Measurements from ENCODE around the gene THG1L.
"Not testable (repeated sequence)": the region's sequence is repeated elsewhere in the genome, so short reads cannot be mapped to it uniquely, and the experiment has no call there.

Gene THG1L

DNA sequence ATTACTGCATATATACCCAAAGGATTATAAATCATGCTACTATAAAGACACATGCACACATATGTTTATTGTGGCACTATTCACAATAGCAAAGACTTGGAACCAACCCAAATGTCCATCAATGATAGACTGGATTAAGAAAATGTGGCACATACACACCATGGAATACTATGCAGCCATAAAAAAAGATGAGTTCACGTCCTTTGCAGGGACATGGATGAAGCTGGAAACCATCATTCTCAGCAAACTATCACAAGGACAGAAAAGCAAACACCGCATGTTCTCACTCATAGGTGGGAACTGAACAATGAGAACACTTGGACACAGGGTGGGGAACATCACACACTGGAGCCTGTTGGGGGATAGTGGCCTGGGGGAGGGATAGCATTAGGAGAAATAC, 4.6 kb upstream of the THG1L start:
- not testable (repeated sequence) for DNase-seq (ENCODE audit: low read depth in 2 of 2, low spot score in 1 of 2)

DNA sequence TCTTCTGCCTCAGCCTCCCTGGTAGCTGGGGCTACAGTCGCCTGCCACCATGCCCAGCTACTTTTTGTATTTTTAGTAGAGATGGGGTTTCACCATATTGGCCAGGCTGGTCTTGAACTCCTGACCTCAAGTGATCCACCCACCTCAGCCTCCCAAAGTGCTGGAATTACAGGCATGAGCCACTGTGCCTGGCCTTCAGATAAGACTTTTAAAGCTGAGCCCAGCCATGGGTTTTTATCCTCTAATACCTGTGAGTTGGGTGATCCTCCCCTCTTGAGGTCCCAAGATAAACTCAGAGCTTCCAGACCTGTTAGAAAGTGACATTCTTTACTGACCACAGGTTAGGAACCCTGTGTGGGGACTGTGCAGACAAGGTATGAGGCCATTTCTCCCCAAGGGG, 3.4 kb upstream of the THG1L start:
- not testable (repeated sequence) for DNase-seq (ENCODE audit: low read depth in 2 of 2, low spot score in 1 of 2)

GRCh38 chr5:157729858-157730257, 1.4 kb upstream of the THG1L start:
- DNase-seq (ENCODE audit: low read depth in 2 of 2, low spot score in 1 of 2): no peak

- no peak for DNase-seq (ENCODE audit: low read depth in 2 of 2, low spot score in 1 of 2)
Measured at GRCh38 chr5:157730900-157731271, 334 bp upstream of the THG1L start.

DNA sequence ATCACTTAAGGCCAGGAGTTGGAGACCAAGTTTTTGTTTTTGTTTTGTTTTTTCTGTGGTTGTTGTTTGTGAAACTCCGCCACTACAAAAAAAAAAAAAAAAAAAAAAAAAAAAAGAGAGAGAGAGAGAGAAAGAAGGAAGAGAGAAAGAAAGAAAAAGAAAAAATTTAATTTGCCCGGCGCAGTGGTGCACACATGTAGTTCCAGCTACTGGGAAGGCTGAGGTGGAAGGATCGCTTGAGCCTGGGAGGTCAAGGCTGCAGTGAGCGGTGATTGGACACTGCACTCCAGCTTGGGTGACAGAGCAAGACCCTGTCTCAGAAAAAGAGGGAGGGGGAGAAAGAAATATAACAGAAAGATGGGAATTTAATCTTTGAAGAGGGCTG, 902 bp downstream of the THG1L start:
- no peak for DNase-seq (ENCODE audit: low read depth in 2 of 2, low spot score in 1 of 2)

DNA sequence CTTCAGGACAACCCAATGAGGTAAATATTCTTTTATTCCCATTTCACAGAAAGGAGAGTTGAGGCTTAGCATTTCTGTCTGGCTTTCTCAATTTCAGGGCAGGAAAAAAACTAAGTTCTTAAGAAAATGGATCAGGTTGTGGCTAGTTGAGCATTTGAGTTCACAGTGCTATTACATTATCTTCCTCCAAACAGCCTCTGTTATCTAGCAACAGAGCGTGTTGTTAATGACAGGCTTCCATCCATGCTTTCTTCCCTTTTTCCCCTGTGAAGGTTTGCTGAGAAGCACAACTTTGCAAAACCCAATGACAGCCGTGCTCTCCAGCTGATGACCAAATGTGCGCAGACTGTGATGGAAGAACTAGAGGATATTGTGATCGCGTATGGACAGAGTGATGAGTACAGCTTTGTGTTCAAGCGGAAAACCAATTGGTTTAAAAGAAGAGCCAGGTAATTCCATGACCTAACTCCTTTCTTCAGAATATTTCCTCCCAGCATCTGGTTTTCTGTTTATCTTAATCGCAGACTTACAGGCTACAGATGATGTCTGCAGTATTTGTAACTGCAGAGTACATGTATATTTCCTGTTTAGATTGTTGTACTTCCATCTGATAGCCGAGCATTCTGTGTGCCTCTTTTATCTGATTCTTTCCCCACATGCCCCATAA, 1.5 kb downstream of the THG1L start:
- DNase-seq (ENCODE audit: low read depth in 2 of 2, low spot score in 1 of 2): no peak

DNA sequence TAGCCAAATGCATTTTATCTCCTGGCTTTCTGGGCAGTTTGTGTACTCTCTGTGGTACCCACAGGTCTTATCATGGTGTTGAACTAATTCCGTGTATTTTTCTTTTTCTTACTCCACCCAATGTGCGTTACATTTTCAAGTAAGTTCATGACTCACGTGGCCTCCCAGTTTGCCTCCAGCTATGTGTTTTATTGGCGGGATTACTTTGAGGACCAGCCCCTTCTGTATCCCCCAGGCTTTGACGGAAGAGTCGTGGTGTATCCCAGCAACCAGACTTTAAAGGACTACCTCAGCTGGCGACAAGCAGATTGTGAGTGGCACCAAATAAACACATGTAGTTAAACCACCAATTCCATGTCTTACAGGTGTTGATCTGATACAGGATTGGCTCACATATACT, 3.2 kb downstream of the THG1L start:
- DNase-seq (ENCODE audit: low read depth in 2 of 2, low spot score in 1 of 2): no peak

DNA sequence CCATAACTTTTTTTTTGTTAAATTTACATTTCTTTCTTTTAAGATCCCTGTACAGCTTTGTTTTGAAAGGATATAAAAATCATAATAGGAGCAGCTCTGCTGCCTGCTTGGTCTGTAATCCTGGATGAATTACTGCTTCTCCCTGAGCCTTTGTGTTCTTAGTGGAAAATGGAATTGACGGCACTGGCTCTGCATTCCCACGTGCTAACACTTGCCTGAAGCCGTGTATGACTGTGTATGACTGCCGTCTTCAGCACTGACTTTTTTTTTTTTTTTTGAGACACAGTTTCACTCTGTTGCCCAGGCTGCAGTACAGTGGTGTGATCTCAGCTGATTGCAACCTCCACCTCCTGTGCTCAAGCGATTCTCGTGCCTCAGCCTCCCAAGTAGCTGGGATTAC, 4.8 kb downstream of the THG1L start:
- DNase-seq (ENCODE audit: low read depth in 2 of 2, low spot score in 1 of 2): no peak

GRCh38 chr5:157739388-157740228, 8.4 kb downstream of the THG1L start:
- DNase-seq (ENCODE audit: low read depth in 2 of 2, low spot score in 1 of 2): no peak

- no peak for DNase-seq (ENCODE audit: low read depth in 2 of 2, low spot score in 1 of 2)
Measured at GRCh38 chr5:157740229-157740610, 9.0 kb downstream of the THG1L start.

DNA sequence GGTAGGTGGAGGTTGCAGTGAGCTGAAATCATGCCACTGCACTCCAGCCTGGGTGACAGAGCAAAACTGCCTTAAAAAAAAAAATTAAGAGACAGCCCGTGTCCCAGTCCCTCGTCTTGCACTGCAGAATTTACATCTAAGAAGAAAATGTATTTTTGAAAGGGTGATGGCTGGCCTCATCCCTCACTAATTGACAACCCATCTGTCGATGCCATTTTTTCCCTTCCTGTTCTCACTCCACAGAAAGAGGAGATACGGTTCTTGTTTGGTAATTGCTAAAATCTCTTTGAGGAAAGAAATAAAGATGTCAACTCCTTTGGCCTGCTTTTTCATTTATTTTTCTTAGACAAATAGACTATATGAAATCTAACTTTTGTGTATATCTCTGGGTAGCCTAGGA, 9.9 kb downstream of the THG1L start:
- DNase-seq (ENCODE audit: low read depth in 2 of 2, low spot score in 1 of 2): no peak

GRCh38 chr5:157743163-157744050, 12.2 kb downstream of the THG1L start, which contains the start of gene LSM11:
LSM11 (plus strand) TSS chr5:157743712; CDS start chr5:157743751, 39 bp downstream.
- peak; percentile 72 to 81 for DNase-seq (ENCODE audit: low read depth in 2 of 2, low spot score in 1 of 2)

DNA sequence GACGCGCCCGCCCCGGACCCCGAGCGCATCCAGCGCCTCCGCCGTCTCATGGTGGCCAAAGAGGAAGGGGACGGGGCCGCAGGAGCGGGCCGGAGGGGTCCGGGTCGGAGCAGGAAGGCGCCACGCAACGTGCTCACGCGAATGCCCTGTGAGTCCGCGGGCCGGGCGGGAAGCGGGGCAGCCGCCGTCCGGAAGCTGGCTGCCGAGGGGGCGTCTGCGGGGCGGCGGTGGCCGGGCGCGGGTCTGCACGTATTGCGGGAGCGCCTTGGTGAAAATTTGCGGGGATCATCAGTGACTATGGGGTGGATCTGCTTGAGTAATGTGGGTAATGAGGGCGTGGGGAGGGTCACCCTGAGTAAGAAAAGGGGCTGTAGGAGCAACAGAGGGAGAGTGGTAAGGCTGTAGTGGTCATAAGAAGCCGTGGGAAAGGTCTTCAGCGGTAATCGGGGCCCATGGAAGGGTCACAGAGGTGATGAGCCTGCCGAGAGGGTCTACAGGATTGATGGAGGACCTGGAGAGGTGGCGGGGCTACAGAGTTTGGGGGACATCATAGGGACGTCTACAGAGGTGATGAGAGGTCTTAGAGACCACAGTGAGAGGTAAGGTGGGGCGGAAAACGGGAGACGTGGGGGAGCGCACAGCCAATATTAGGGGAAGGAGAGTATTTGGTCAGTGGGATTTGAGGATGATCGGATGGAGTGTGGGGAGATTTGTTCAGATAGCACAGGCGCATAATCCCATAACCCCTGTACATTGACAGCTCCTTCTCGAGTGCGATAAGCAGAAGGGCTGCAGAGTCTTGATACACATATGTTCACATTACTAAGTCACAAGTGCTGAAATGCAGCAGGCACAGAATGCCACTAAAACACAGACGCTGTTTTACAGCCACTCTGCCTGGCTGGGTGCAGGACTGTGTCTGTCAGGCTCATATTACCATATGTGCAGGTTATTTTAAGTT, 13.1 kb downstream of the THG1L start:
- no peak for DNase-seq (ENCODE audit: low read depth in 2 of 2, low spot score in 1 of 2)

DNA sequence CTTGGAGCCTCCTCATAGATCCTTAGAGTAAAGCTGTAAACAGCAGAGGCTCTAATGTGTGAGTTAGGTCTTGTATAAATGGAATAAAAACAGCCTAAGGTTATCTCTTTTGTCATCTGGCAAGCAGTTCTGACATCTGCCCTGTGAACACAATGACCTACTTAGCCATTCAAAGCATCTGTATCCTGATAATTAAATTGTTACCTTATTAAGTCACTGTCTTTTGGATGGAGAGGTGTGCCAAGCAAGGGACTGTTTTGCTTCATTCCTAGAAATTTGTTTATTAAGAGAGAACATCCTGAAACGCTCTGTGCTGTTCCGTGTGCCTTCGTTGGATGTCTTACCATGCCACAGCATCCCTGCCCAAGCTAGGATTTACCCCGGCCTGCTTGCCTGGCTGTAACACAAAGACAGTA, 13.8 kb downstream of the THG1L start:
- no peak for DNase-seq (ENCODE audit: low read depth in 2 of 2, low spot score in 1 of 2)

DNA sequence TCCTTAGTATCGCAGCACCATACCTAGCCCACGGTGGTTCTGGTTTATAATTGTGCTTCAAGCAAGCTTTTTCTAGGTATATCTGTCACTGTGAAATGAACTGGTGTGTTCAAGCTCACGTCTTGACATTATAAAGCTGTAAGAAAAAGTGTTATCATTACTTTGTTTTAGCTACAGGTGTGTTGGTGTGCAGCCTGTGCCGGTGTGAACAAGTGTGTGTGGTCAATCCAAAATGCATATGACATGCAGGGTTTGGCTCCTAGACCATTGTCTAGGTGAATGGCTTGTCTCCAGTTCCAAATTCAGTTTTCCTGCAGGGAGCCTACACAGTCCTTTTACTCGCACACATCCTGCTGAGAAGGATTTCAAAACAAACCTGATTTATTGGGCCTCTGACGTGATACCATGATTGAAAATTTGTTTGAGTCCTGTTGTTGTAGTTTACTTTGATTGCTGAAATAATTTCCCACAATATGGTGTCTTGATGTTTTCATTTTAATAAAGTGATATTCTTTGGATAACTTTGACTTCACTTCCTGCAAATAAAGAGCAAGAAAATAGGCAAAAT, 16.0 kb downstream of the THG1L start:
- DNase-seq (ENCODE audit: low read depth in 2 of 2, low spot score in 1 of 2): no peak

GRCh38 chr5:157747766-157748700, 16.8 kb downstream of the THG1L start:
- DNase-seq (ENCODE audit: low read depth in 2 of 2, low spot score in 1 of 2): no peak

DNA sequence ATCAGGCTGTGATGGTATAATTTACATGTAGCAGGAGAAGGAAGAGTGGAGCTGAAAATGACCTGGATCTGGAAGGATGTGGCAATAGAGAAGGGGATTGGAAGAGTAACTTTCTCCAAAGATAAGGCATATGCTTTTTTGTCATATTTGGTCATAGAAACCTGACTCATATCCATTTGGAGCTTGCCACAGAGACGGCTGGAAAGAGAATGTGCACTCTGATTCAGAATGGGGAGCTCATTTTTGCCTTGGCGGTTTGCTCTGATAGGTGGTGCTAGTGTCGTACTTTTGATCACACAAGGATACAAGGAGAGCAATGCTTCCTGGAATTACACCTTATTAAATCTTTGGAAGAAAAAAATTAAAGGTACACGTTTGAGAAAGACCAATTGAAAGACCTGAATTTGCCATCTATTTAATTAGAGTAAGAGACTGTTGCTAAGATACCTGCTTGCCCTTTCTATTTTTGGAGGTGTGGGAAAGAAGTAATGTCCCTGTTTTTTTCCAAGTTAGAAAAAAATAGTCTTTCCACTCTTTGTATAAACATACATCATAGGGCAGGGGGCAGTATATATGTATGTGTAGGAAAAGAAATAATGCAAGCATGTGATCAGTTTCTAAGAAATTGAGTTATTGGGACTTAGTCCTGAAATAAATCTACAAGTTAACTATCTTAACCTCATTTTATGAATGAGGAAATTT, 17.7 kb downstream of the THG1L start:
- DNase-seq (ENCODE audit: low read depth in 2 of 2, low spot score in 1 of 2): no peak

DNA sequence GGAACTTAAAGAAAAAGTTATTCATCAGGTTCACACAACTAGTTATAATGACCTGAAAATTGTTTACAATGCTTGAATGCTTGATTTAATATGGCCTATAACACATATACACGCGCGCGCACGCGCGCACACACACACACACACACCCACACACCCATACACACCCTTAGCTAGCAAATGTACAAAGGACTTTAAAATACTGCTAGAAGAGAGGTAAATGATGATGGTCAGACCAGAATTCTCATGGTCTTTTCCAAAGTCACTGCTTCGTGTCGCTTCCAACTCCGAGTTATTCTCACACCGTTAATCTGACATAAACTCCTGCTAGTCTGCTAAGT, 18.2 kb downstream of the THG1L start:
- DNase-seq (ENCODE audit: low read depth in 2 of 2, low spot score in 1 of 2): no peak

- no peak for DNase-seq (ENCODE audit: low read depth in 2 of 2, low spot score in 1 of 2)
Measured at GRCh38 chr5:157750320-157750719, 19.1 kb downstream of the THG1L start.

Measured in stimulated activated CD8-positive, alpha-beta memory T cell treated with anti-CD3 and anti-CD28 coated beads, Interleukin-4, amount 100 ng/mL, for 1 hour (primary cell).